RWPE2 (cell line): ENCODE measurements around the gene CEP95.

Experiments used
- ATAC-seq: fragments of 200-7000 bp; cut with Tn5 transposase; 3 replicates; pipeline ENCODE4 v1.9.1; 2021; ENCODE audit warnings: low read depth
- DNase-seq: peaks from one replicate; pipeline ENCODE4 v3.0.0-alpha.2; 2020; ENCODE audit warnings: low spot score
- H3K27ac ChIP-seq: fragments of 450-650 bp; 2 replicates; pipeline ENCODE4 v1.5.1; 2017; ENCODE audit warnings: mild to moderate bottlenecking; ENCODE audit not compliant: poor library complexity, severe bottlenecking
- H3K27me3 ChIP-seq: fragments of 250-450 bp; sonication (Bioruptor Pico); 2 replicates; pipeline ENCODE4 v1.5.1; 2021; ENCODE audit warnings: mild to moderate bottlenecking, moderate library complexity; ENCODE audit not compliant: insufficient read depth, poor library complexity, severe bottlenecking
- H3K36me3 ChIP-seq: fragments of 250-450 bp; sonication (Bioruptor Pico); 2 replicates; pipeline ENCODE4 v1.5.1; 2020; ENCODE audit warnings: low read depth, mild to moderate bottlenecking, moderate library complexity
- H3K4me1 ChIP-seq: fragments of 250-450 bp; sonication (Bioruptor Pico); 2 replicates; pipeline ENCODE4 v1.5.1; 2021; ENCODE audit warnings: mild to moderate bottlenecking, moderate library complexity; ENCODE audit not compliant: insufficient read depth, poor library complexity, severe bottlenecking
- H3K4me3 ChIP-seq: fragments of 250-450 bp; sonication (Bioruptor Pico); 2 replicates; pipeline ENCODE4 v1.5.1; 2021; ENCODE audit warnings: mild to moderate bottlenecking, moderate library complexity; ENCODE audit not compliant: severe bottlenecking
- H3K9me3 ChIP-seq: fragments of 250-450 bp; sonication (Bioruptor Pico); 2 replicates; pipeline ENCODE4 v1.5.1; 2021; ENCODE audit warnings: mild to moderate bottlenecking, moderate library complexity; ENCODE audit not compliant: severe bottlenecking
- CTCF ChIP-seq: fragments of 450-650 bp; IDR thresholded peaks from one replicate; pipeline ENCODE4 v1.5.1; 2017; ENCODE audit warnings: mild to moderate bottlenecking, moderate library complexity; ENCODE audit not compliant: poor library complexity, severe bottlenecking

CEP95 gene

GRCh38 chr17:64529221-64529620, 22.4 kb downstream of the CEP95 start:
- no peak for ATAC-seq
- no peak for DNase-seq
- H3K4me3 ChIP-seq: no peak overlapping the region
- no peaks in the 10 kb centered on the region for H3K4me1 ChIP-seq
- H3K9me3 ChIP-seq: no peaks in the 10 kb centered on the region
- no peak for TF ChIP-seq CTCF
- no peaks in the 10 kb centered on the region for H3K27me3 ChIP-seq
- H3K27ac ChIP-seq: no peak overlapping the region
- peaks cover 98% of the 10 kb centered on the region for H3K36me3 ChIP-seq

- Histone ChIP-seq H3K4me1 (no peaks in the 10 kb centered on the region), H3K36me3 (peaks cover 97% of the 10 kb centered on the region), H3K27ac (no peak overlapping the region), H3K4me3 (no peak overlapping the region), H3K27me3 (no peaks in the 10 kb centered on the region), H3K9me3 (no peaks in the 10 kb centered on the region)
- ATAC-seq (no peak; the same call in 2 of the 3 replicates), DNase-seq (no peak)
- no peak for TF ChIP-seq CTCF
Observed at GRCh38 chr17:64531955-64532371, 25.2 kb downstream of the CEP95 start.

GRCh38 chr17:64532409-64532808, 25.6 kb downstream of the CEP95 start:
- no peak overlapping the region for H3K4me3 ChIP-seq
- peaks cover 97% of the 10 kb centered on the region for H3K36me3 ChIP-seq
- H3K27me3 ChIP-seq: no peaks in the 10 kb centered on the region
- ATAC-seq: no peak
- H3K27ac ChIP-seq: no peak overlapping the region
- H3K4me1 ChIP-seq: no peaks in the 10 kb centered on the region
- no peak for DNase-seq
- TF ChIP-seq CTCF: no peak
- no peaks in the 10 kb centered on the region for H3K9me3 ChIP-seq

DNA sequence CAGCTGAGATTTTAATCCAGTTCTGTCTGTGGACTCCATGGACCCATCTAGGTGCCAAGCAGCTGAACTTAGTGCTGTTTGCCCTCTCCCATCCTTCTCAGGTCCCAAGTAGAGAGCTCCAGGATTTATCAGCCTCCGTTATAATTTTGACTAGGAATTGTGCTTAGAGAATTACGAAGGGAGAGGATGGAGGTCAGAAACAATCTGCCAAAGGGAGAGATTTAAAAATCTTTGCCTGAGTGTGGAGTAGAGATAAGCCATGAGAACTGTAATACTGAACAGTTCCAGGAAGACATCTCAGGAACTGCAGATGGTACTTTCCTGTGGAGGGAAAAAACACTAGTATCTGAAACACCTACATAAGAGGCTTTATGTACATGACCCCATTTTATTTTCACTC, 27.0 kb downstream of the CEP95 start:
- DNase-seq: no peak
- H3K27ac ChIP-seq: no peak overlapping the region
- H3K27me3 ChIP-seq: no peaks in the 10 kb centered on the region
- no peak; the same call in 2 of the 3 replicates for ATAC-seq
- no peak overlapping the region for H3K4me3 ChIP-seq
- no peak for TF ChIP-seq CTCF
- H3K9me3 ChIP-seq: no peaks in the 10 kb centered on the region
- peaks cover 97% of the 10 kb centered on the region for H3K36me3 ChIP-seq
- no peaks in the 10 kb centered on the region for H3K4me1 ChIP-seq

DNA sequence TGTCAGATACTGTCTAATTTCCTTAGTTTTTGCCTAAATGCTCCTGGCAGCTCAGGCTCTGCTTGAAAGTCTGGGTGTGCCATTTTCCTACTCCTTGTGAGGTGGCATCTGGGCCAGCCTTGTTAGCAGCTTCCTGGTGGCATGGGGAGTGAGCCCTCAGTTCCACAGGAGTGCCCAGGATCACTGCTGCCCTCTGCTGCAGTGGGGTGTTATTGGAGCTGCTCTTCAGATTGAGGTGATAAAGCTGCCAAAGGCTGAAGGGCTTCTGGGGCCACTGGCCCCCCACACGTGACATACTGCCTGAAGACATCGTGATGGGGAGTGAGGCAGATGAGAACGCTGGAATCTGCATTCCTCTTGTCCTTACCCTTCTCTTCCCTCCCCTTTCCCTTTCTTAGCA, 27.4 kb downstream of the CEP95 start:
- DNase-seq: no peak
- peak; percentile 19 for TF ChIP-seq CTCF
- Histone ChIP-seq H3K27ac (no peak overlapping the region), H3K4me3 (no peak overlapping the region), H3K4me1 (no peaks in the 10 kb centered on the region), H3K36me3 (peaks cover 97% of the 10 kb centered on the region), H3K9me3 (no peaks in the 10 kb centered on the region), H3K27me3 (no peaks in the 10 kb centered on the region)
- peak; percentile 38; the same call in 1 of the 3 replicates for ATAC-seq
